Fibroblast of lung (primary cell): ENCODE data around the gene IFT22.

Experiments used
- CTCF ChIP-seq, 2 donors: IDR thresholded peaks in 1 of 2; conservative IDR thresholded peaks in 1 of 2; 1 replicate in 1 of 2; 2 replicates in 1 of 2; pipeline ENCODE4 v1.5.1; 2011 to 2012; ENCODE audit warnings: low read length in 2 of 2, control low read depth in 1 of 2, inconsistent platforms in 1 of 2, low read depth in 1 of 2, mild to moderate bottlenecking in 1 of 2
- EZH2 ChIP-seq: IDR thresholded peaks from 2 replicates; pipeline ENCODE4 v1.5.1; 2012; ENCODE audit warnings: low read length, control low read depth, mild to moderate bottlenecking; ENCODE audit errors: missing control alignments

- TF ChIP-seq CTCF (conservative IDR thresholded peaks at IDR 0.05 in 1 of 2, IDR thresholded peaks at IDR 0.05 in 1 of 2; ENCODE audit: low read depth in 1 of 2, low read length in 2 of 2) (no peak), EZH2 (no peak)
These were observed 55.7 kb downstream of the IFT22 start for GRCh38 chr7:101265622-101266516.
